ENCODE data around the gene BCAP29. TPM values are rescaled to one million over a fixed set of nuclear protein-coding genes. Genes with fewer than 3 reads are reported as not detected.

BCAP29 gene
- polyA plus RNA-seq, 1 donor (not counting 4 experiments of a cell fraction or from before 2014, with no cell fraction given) = 141 TPM

GRCh38 chr7:107667341-107667740 is 87.3 kb downstream of the BCAP29 start:
- H3K27ac ChIP-seq (ENCODE audit: control insufficient read depth, insufficient read depth, low read length) = no peak overlapping the region
- H3K27me3 ChIP-seq (ENCODE audit: control insufficient read depth, extremely low read depth, insufficient read depth, low read length) = peaks cover under 1% of the 10 kb centered on the region
- no peaks in the 10 kb centered on the region for H4K20me1 ChIP-seq (ENCODE audit: control insufficient read depth, extremely low read depth, insufficient read depth, low read length)
- peaks cover 5% of the 10 kb centered on the region for H3K4me1 ChIP-seq (ENCODE audit: control insufficient read depth, extremely low read depth, insufficient read depth, low read length)
- no peak for TF ChIP-seq CTCF (optimal IDR thresholded peaks at IDR 0.05 in 1 of 3, IDR thresholded peaks at IDR 0.05 in 1 of 3, conservative IDR thresholded peaks at IDR 0.05 in 1 of 3; ENCODE audit: extremely low read depth in 1 of 3, insufficient read depth in 2 of 3, low read length in 3 of 3)
- TF ChIP-seq EZH2 (IDR thresholded peaks at IDR 0.05; ENCODE audit: low read length) = no peak
- H3K9ac ChIP-seq (ENCODE audit: control insufficient read depth, extremely low read depth, insufficient read depth, low read length) = no peak overlapping the region
- no peak overlapping the region for H3K4me3 ChIP-seq (ENCODE audit: control insufficient read depth in 2 of 3, extremely low read depth in 1 of 3, insufficient read depth in 2 of 3, low read depth in 1 of 3, low read length in 3 of 3)
- no peaks in the 10 kb centered on the region for H3K9me1 ChIP-seq (ENCODE audit: control insufficient read depth, extremely low read depth, insufficient read depth, low read length)
- dilution Hi-C loops (cut with MboI; ENCODE audit: extremely low pct_ligation_motif_present, low sequenced_read_pairs) = no loop called here
- no peaks in the 10 kb centered on the region for H3K79me2 ChIP-seq (ENCODE audit: control insufficient read depth, insufficient read depth, low read length)
- FAIRE-seq (no peak), DNase-seq (ENCODE audit: low read depth, low spot score) (no peak)
- H3K4me2 ChIP-seq (ENCODE audit: control insufficient read depth, extremely low read depth, insufficient read depth, low read depth, low read length) = peak overlapping the region; percentile 4
- no peak overlapping the region for H2AFZ ChIP-seq (ENCODE audit: control insufficient read depth, low read length)
- no peaks in the 10 kb centered on the region for H3K36me3 ChIP-seq (ENCODE audit: control insufficient read depth in 2 of 2, extremely low read depth in 1 of 2, insufficient read depth in 2 of 2, low read length in 2 of 2)
- H3K9me3 ChIP-seq (ENCODE audit: control insufficient read depth, low read depth, low read length) = no peaks in the 10 kb centered on the region

GRCh38 chr7:107668296-107668695 is 88.2 kb downstream of the BCAP29 start:
- H3K9me1 ChIP-seq (ENCODE audit: control insufficient read depth, extremely low read depth, insufficient read depth, low read length) = no peaks in the 10 kb centered on the region

More at GRCh38 chr7:107668296-107668695, 88.2 kb downstream of the BCAP29 start:
- H3K9me3 ChIP-seq (ENCODE audit: control insufficient read depth, low read depth, low read length) = no peaks in the 10 kb centered on the region
- no peak overlapping the region for H3K27ac ChIP-seq (ENCODE audit: control insufficient read depth, insufficient read depth, low read length)
- H3K79me2 ChIP-seq (ENCODE audit: control insufficient read depth, insufficient read depth, low read length) = no peaks in the 10 kb centered on the region
- H2AFZ ChIP-seq (ENCODE audit: control insufficient read depth, low read length) = no peak overlapping the region
- FAIRE-seq = no peak
- H3K9ac ChIP-seq (ENCODE audit: control insufficient read depth, extremely low read depth, insufficient read depth, low read length) = no peak overlapping the region
- no peak for DNase-seq (ENCODE audit: low read depth, low spot score)
- peaks cover 5% of the 10 kb centered on the region for H3K4me1 ChIP-seq (ENCODE audit: control insufficient read depth, extremely low read depth, insufficient read depth, low read length)
- H3K4me3 ChIP-seq (ENCODE audit: control insufficient read depth in 2 of 3, extremely low read depth in 1 of 3, insufficient read depth in 2 of 3, low read depth in 1 of 3, low read length in 3 of 3) = no peak overlapping the region
- no peak overlapping the region for H3K4me2 ChIP-seq (ENCODE audit: control insufficient read depth, extremely low read depth, insufficient read depth, low read depth, low read length)
- no peaks in the 10 kb centered on the region for H4K20me1 ChIP-seq (ENCODE audit: control insufficient read depth, extremely low read depth, insufficient read depth, low read length)
- H3K36me3 ChIP-seq (ENCODE audit: control insufficient read depth in 2 of 2, extremely low read depth in 1 of 2, insufficient read depth in 2 of 2, low read length in 2 of 2) = no peaks in the 10 kb centered on the region
- dilution Hi-C loops (cut with MboI; ENCODE audit: extremely low pct_ligation_motif_present, low sequenced_read_pairs) = no loop called here
- TF ChIP-seq EZH2 (IDR thresholded peaks at IDR 0.05; ENCODE audit: low read length) = no peak
- no peak for TF ChIP-seq CTCF (optimal IDR thresholded peaks at IDR 0.05 in 1 of 3, IDR thresholded peaks at IDR 0.05 in 1 of 3, conservative IDR thresholded peaks at IDR 0.05 in 1 of 3; ENCODE audit: extremely low read depth in 1 of 3, insufficient read depth in 2 of 3, low read length in 3 of 3)
- H3K27me3 ChIP-seq (ENCODE audit: control insufficient read depth, extremely low read depth, insufficient read depth, low read length) = no peaks in the 10 kb centered on the region

Small RNA genes lying within 50 kb of the gene (small RNA-seq; reads per million reads assigned to genes)
- gene BANF1P5 (ENCODE audit: insufficient read length in 3 of 3, low read depth in 3 of 3, low replicate concordance in 1 of 3) = 0 reads per million in 3 experiments
- gene RF01233 (ENCODE audit: insufficient read length in 3 of 3, low read depth in 3 of 3, low replicate concordance in 1 of 3) = 0 reads per million in 3 experiments

Other genes with a start within 250 kb of the BCAP29 start
- gene GPR22, start 110.2 kb upstream of the BCAP29 start, polyA plus RNA-seq = not detected in 3 replicates
- gene COG5, start 16.3 kb upstream of the BCAP29 start, polyA plus RNA-seq = 37.2 to 50.7 TPM (median 42.6 TPM) in 3 replicates
- 4.4 to 11.3 TPM (median 6.5 TPM) in 3 replicates for gene DUS4L, start 16.3 kb upstream of the BCAP29 start, polyA plus RNA-seq
- 0.14 to 0.26 TPM (median 0.15 TPM) in 3 replicates for gene SLC26A4, start 80.6 kb downstream of the BCAP29 start, polyA plus RNA-seq
- 9.1 to 27.8 TPM (median 15.3 TPM) in 3 replicates for gene CBLL1, start 163.9 kb downstream of the BCAP29 start, polyA plus RNA-seq
- not detected in 3 replicates for gene SLC26A3, start 223.0 kb downstream of the BCAP29 start, polyA plus RNA-seq